Measurements from ENCODE around the gene CHST8. TPM values are rescaled to one million over a fixed set of nuclear protein-coding genes. Genes with fewer than 3 reads are reported as not detected.

Gene CHST8
- polyA plus RNA-seq, 1 of the 3 experiments (the other 2 are of a cell fraction), result 0.05 TPM

- peak overlapping the region in 1 of 2 experiments; percentile 54; a peak in 2 of 4 replicates for H3K27ac ChIP-seq (ENCODE audit: low read depth in 2 of 2, low read length in 1 of 2)
- no peaks in the 10 kb centered on the region for H3K79me2 ChIP-seq (ENCODE audit: insufficient read depth)
- H3K4me1 ChIP-seq (ENCODE audit: control insufficient read depth in 1 of 2, insufficient read depth in 2 of 2, low read depth in 1 of 2, low read length in 1 of 2), result peaks cover 0 to 55% of the 10 kb centered on the region in 2 experiments; a peak in 1 of 4 replicates
- H3K27me3 ChIP-seq (ENCODE audit: insufficient read depth), result no peaks in the 10 kb centered on the region
- CTCF ChIA-PET, result interaction anchor here (0.7 to 1.9 kb wide), 6 partner anchors 52 to 254 kb away, joined by 3 to 9 read pairs (median 5); no protein-coding TSS in a partner anchor
- no peaks in the 10 kb centered on the region for H4K20me1 ChIP-seq (ENCODE audit: insufficient read depth)
- no peak for TF ChIP-seq YY1 (IDR thresholded peaks at IDR 0.05; ENCODE audit: low read depth)
- peak in 1 of 2 experiments; percentile 5; a peak in 1 of 4 replicates for TF ChIP-seq EP300 (IDR thresholded peaks at IDR 0.05; ENCODE audit: borderline replicate concordance in 1 of 2, low read depth in 1 of 2, low read length in 1 of 2)
- no peak overlapping the region for H3K4me3 ChIP-seq (ENCODE audit: low read depth in 2 of 2, low read length in 1 of 2)
- no peaks in the 10 kb centered on the region for H3K9me2 ChIP-seq
- H3K9ac ChIP-seq, result no peak overlapping the region
- no peaks in the 10 kb centered on the region for H3F3A ChIP-seq (replicated peaks; ENCODE audit: insufficient read depth)
- POLR2A ChIA-PET, result interaction anchor here (0.9 kb wide), 1 partner anchor 90 kb away, joined by 3 read pairs; no protein-coding TSS in a partner anchor
- H3K4me2 ChIP-seq, result no peak overlapping the region
- no peaks in the 10 kb centered on the region for H3K9me3 ChIP-seq
- peak; percentile 35 for DNase-seq
- WGBS (ENCODE audit: low lambda C conversion rate), result 31% methylated on average over 10 of the region's 10 CpGs
- H2AFZ ChIP-seq (ENCODE audit: low read depth), result no peak overlapping the region
- H3K36me3 ChIP-seq (replicated peaks in 1 of 2; ENCODE audit: control insufficient read depth in 1 of 2, insufficient read depth in 2 of 2, low read length in 1 of 2), result no peaks in the 10 kb centered on the region
These were observed 52.4 kb downstream of the CHST8 start for GRCh38 chr19:33673996-33674625.

GRCh38 chr19:33674626-33675367, 53.0 kb downstream of the CHST8 start:
- H3K79me2 ChIP-seq (ENCODE audit: insufficient read depth), result no peaks in the 10 kb centered on the region
- no peaks in the 10 kb centered on the region for H3K9me2 ChIP-seq
- H3K9ac ChIP-seq, result no peak overlapping the region
- ChIA-PET CTCF (interaction anchor here (0.7 to 2.0 kb wide), 13 partner anchors 14 to 421 kb away, joined by 3 to 9 read pairs (median 5); no protein-coding TSS in a partner anchor), POLR2A (interaction anchor here (0.9 to 1.2 kb wide), 2 partner anchors 11 to 89 kb away, joined by 3 to 5 read pairs; no protein-coding TSS in a partner anchor)
- TF ChIP-seq USF2 (IDR thresholded peaks at IDR 0.05; ENCODE audit: borderline replicate concordance, low read depth, low read length) (no peak), MEF2A (IDR thresholded peaks at IDR 0.05; ENCODE audit: borderline replicate concordance, low read depth) (no peak), RXRA (IDR thresholded peaks at IDR 0.05; ENCODE audit: borderline replicate concordance, low read depth) (no peak), NRF1 (IDR thresholded peaks at IDR 0.05; ENCODE audit: low read depth, low read length) (no peak), RAD21 (IDR thresholded peaks at IDR 0.05; ENCODE audit: low read length) (no peak), EP300 (IDR thresholded peaks at IDR 0.05; ENCODE audit: borderline replicate concordance in 1 of 2, low read depth in 1 of 2, low read length in 1 of 2) (0 out of 4 replicates have a peak, but pooled peaks of 1 of the 2 experiments have one; percentile 4)
- H3F3A ChIP-seq (replicated peaks; ENCODE audit: insufficient read depth), result no peaks in the 10 kb centered on the region
- no peaks in the 10 kb centered on the region for H3K36me3 ChIP-seq (replicated peaks in 1 of 2; ENCODE audit: control insufficient read depth in 1 of 2, insufficient read depth in 2 of 2, low read length in 1 of 2)
- no peaks in the 10 kb centered on the region for H3K9me3 ChIP-seq
- no peak overlapping the region for H3K4me2 ChIP-seq
- peak; percentile 63 for DNase-seq
- H3K27ac ChIP-seq (ENCODE audit: low read depth in 2 of 2, low read length in 1 of 2), result peak overlapping the region in 1 of 2 experiments; percentile 54; a peak in 2 of 4 replicates
- H3K27me3 ChIP-seq (ENCODE audit: insufficient read depth), result no peaks in the 10 kb centered on the region
- no peak overlapping the region for H3K4me3 ChIP-seq (ENCODE audit: low read depth in 2 of 2, low read length in 1 of 2)
- H2AFZ ChIP-seq (ENCODE audit: low read depth), result no peak overlapping the region
- peaks cover 0 to 59% of the 10 kb centered on the region in 2 experiments; a peak in 1 of 4 replicates for H3K4me1 ChIP-seq (ENCODE audit: control insufficient read depth in 1 of 2, insufficient read depth in 2 of 2, low read depth in 1 of 2, low read length in 1 of 2)
- H4K20me1 ChIP-seq (ENCODE audit: insufficient read depth), result no peaks in the 10 kb centered on the region
- whole genome bisulfite sequencing (ENCODE audit: low lambda C conversion rate), result 31% methylated on average over 9 of the region's 10 CpGs

Measured in SK-N-SH (cell line).